GM12878 (cell line): ENCODE measurements around the gene LTBP3. TPM values are rescaled to one million over a fixed set of nuclear protein-coding genes. Genes with fewer than 3 reads are reported as not detected.

ENCODE experiments used
- ATAC-seq: fragments of 200-7000 bp; cut with Tn5 transposase; 3 replicates; pipeline ENCODE4 v1.9.1; 2020; ENCODE audit warnings: mild to moderate bottlenecking, moderate library complexity
- BruUV-seq: library from RNA; stranded (reverse); fragments of 400-500 nt; replicated peaks from 2 replicates; lab custom pipeline; 2021; lab: Mats Ljungman, UMichigan
- CTCF ChIA-PET: fragments of 300-600 bp; sonication (Branson Sonifier 250); formaldehyde crosslinking; extraction: SDS; loops from one replicate; lab custom pipeline; 2021; ENCODE audit warnings: inconsistent platforms; lab: Yijun Ruan, JAX
- POLR2A ChIA-PET: fragments of 350-600 bp; formaldehyde crosslinking; extraction: SDS; loops from one replicate; lab custom pipeline; 2021; ENCODE audit warnings: inconsistent platforms; lab: Charles Lee
- RAD21 ChIA-PET: fragments of 300-600 bp; sonication (Branson Sonifier 250); formaldehyde crosslinking; loops from one replicate; lab custom pipeline; 2023; ENCODE audit warnings: antibody characterized with exemption; ENCODE audit not compliant: unreplicated experiment; lab: Charles Lee
- SMC1A ChIA-PET: fragments of 300-600 bp; sonication (Branson Sonifier 250); formaldehyde crosslinking; loops from one replicate; lab custom pipeline; 2023; ENCODE audit not compliant: unreplicated experiment, uncharacterized antibody; lab: Charles Lee
- DNase-seq: peaks from one replicate; pipeline ENCODE4 v3.0.0-alpha.2; 2011; ENCODE audit warnings: low read depth, low spot score
- FAIRE-seq: peaks from 3 replicates; lab custom pipeline; 2011; peaks lifted over from hg19 to GRCh38; lab: Jason Lieb, UNC
- H2AFZ ChIP-seq: 2 replicates; pipeline ENCODE4 v1.6.0; 2011; ENCODE audit warnings: low read depth, low read length, control low read depth; ENCODE audit not compliant: control insufficient read depth
- H3K27ac ChIP-seq: 2 replicates; pipeline ENCODE4 v1.5.1; 2011; ENCODE audit warnings: control low read depth; ENCODE audit not compliant: control insufficient read depth, insufficient read depth
- H3K27me3 ChIP-seq, 2 experiments: replicated peaks in 1 of 2; 2 replicates each; pipeline versions ENCODE4 v1.6.0 to v1.6.1; 2011; ENCODE audit warnings: low read length in 1 of 2; ENCODE audit not compliant: control insufficient read depth in 2 of 2, insufficient read depth in 2 of 2
- H3K36me3 ChIP-seq, 2 experiments: 2 replicates each; pipeline ENCODE4 v1.5.1; 2011; ENCODE audit warnings: low read length in 1 of 2; ENCODE audit not compliant: control insufficient read depth in 2 of 2, insufficient read depth in 2 of 2
- H3K4me1 ChIP-seq: 2 replicates; pipeline ENCODE4 v1.6.1; 2011; ENCODE audit warnings: mild to moderate bottlenecking, low read length, moderate library complexity, mixed read lengths; ENCODE audit not compliant: control insufficient read depth, insufficient read depth
- H3K4me2 ChIP-seq: 2 replicates; pipeline ENCODE4 v1.6.0; 2011; ENCODE audit warnings: control low read depth; ENCODE audit not compliant: control insufficient read depth, insufficient read depth
- H3K4me3 ChIP-seq: fragments of 200-600 bp; sonication (generic); 2 replicates; pipeline ENCODE4 v1.5.1; 2016
- H3K79me2 ChIP-seq: 2 replicates; pipeline ENCODE4 v1.6.0; 2011; ENCODE audit warnings: low read length; ENCODE audit not compliant: control insufficient read depth, insufficient read depth
- H3K9ac ChIP-seq: 2 replicates; pipeline ENCODE4 v1.8.0; 2011; ENCODE audit warnings: low read length, control low read depth, mixed read lengths; ENCODE audit not compliant: control insufficient read depth, insufficient read depth
- H3K9me3 ChIP-seq: replicated peaks from 3 replicates; pipeline ENCODE4 v1.5.1; 2011; ENCODE audit warnings: mild to moderate bottlenecking, low read length; ENCODE audit not compliant: control insufficient read depth, insufficient read depth
- H4K20me1 ChIP-seq: 2 replicates; pipeline ENCODE4 v1.6.0; 2011; ENCODE audit not compliant: control insufficient read depth, insufficient read depth
- HDGF ChIP-seq: fragments of 450-650 bp; IDR thresholded peaks from 2 replicates; pipeline ENCODE4 v1.6.1; 2016; ENCODE audit warnings: antibody characterized with exemption
- ZBTB11 ChIP-seq: fragments of 450-650 bp; formaldehyde crosslinking; IDR thresholded peaks from 2 replicates; pipeline ENCODE4 v1.5.0; 2022; ENCODE audit warnings: mild to moderate bottlenecking, missing genetic modification characterization
- WGBS: methylation state at CpG from one replicate; pipeline ENCODE4 v1.1.6; 2016; ENCODE audit warnings: low lambda C conversion rate; ENCODE audit not compliant: insufficient replicate concordance, insufficient coverage; ENCODE audit errors: missing lambda C conversion rate; 5-methylcytosine and 5-hydroxymethylcytosine counted together
- in situ Hi-C: fragments of 300-500 bp; cut with MboI; formaldehyde crosslinking; loops from 9 replicates; pipeline ENCODE4 v1.14.3; 2018; ENCODE audit warnings: mixed read lengths
- intact Hi-C: fragments of 100-400 bp; cut with micrococcal nuclease; formaldehyde crosslinking; loops from one replicate; pipeline ENCODE4 v1.14.2; 2022; ENCODE audit not compliant: unreplicated experiment
- polyA plus RNA-seq, 11 experiments: library from polyadenylated mRNA; depleted of rRNA in 4 of 11; unstranded in 6 of 11; stranded (reverse) in 5 of 11; fragments of >200 nt; fragmentation: Nextera tagmentation in 4 of 11; fragmentation: Illumina TruSeq in 1 of 11; extraction: Ambion mirVana in 4 of 11; extraction: Trizol in 1 of 11; gene quantifications; 1 replicate in 1 of 11; 2 replicates in 10 of 11; pipeline versions ENCODE4 v1.2.1 to v1.2.3, GENCODE V29; 2011 to 2016; ENCODE audit warnings: inconsistent platforms in 2 of 11, missing spikeins in 2 of 11, low read depth in 1 of 11
- total RNA-seq, 4 experiments: library from RNA; depleted of rRNA in 3 of 4; stranded (reverse); fragments of >200 nt in 3 of 4; fragmentation: Illumina TruSeq in 1 of 4; extraction: Trizol in 1 of 4; gene quantifications; 2 replicates each; pipeline versions ENCODE4 v1.2.1 to v1.2.3, GENCODE V29; 2013 to 2021

LTBP3 gene
- total and polyA plus RNA-seq, 10 of the 15 experiments (the other 5 are each of a cell fraction or from before 2014, with no cell fraction given): 2.2 to 12.2 (median 6.2) TPM; not detected in 2

DNA sequence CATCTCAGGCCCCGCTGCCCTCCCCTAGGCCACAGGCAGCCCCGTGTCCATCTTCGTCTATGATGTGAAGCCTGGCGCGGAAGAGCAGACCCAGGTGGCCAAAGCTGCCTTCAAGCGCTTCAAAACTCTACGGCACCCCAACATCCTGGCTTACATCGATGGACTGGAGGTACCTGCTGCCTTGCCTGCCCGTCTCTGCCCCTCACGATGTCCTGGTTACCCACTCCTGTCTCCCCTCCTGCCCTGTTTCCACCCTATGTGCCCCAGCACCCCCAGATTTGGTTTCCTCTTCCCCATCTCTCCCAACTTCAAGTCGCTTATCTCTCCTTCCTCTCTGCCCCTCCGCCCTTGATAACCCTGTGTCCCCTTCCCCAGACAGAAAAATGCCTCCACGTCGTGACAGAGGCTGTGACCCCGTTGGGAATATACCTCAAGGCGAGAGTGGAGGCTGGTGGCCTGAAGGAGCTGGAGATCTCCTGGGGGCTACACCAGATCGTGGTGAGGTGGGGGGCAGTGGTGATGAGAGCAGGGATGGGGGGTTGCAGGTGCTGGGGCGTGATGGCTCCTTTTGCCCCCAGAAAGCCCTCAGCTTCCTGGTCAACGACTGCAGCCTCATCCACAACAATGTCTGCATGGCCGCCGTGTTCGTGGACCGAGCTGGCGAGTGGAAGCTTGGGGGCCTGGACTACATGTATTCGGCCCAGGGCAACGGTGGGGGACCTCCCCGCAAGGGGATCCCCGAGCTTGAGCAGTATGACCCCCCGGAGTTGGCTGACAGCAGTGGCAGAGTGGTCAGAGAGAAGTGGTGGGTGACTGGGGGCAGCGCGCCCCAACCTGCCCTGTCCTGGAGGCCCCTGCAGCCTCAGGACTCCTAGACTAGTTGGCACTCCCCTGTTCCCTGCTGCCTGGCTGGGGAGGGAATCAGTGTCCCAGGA, 32.3 kb downstream of the LTBP3 start:
- FAIRE-seq (no peak), DNase-seq (no peak), ATAC-seq (no peak)
- Histone ChIP-seq H3K9ac (peak overlapping the region; percentile 82), H3K27ac (peak overlapping the region; percentile 54), H3K36me3 (peaks cover 0 to 23% of the 10 kb centered on the region in 2 experiments), H3K4me1 (peaks cover 25% of the 10 kb centered on the region), H3K4me2 (peak overlapping the region; percentile 96), H4K20me1 (no peaks in the 10 kb centered on the region), H3K4me3 (peak overlapping the region; percentile 85), H3K79me2 (peaks cover 15% of the 10 kb centered on the region), H2AFZ (peak overlapping the region; percentile 37), H3K27me3 (no peaks in the 10 kb centered on the region), H3K9me3 (no peaks in the 10 kb centered on the region)
- intact Hi-C loops: no loop called here
- ChIA-PET POLR2A (interaction anchor here (1.0 to 2.5 kb wide), 7 partner anchors 10 to 106 kb away, joined by 3 to 13 read pairs (median 4); partner anchors contain the start of gene PCNX3), RAD21 (interaction anchor here (0.6 to 2.0 kb wide), 9 partner anchors 15 to 1789 kb away, joined by 3 to 8 read pairs (median 4); no protein-coding TSS in a partner anchor), CTCF (interaction anchor here (0.6 to 3.5 kb wide), 8 partner anchors 14 to 250 kb away, joined by 3 to 18 read pairs (median 4); no protein-coding TSS in a partner anchor), SMC1A (interaction anchor here (2.1 kb wide), 1 partner anchor 14 kb away, joined by 7 read pairs; no protein-coding TSS in a partner anchor)
- in situ Hi-C loops: no loop called here
- peak; percentile 89 for TF ChIP-seq HDGF
- TF ChIP-seq ZBTB11 (CRISPR knock-in tag): no peak
- 35% methylated on average over 31 of the region's 31 CpGs for WGBS
- BruUV-seq: TSS peak; percentile 61
